GM12801 (cell line): ENCODE data around the gene PPP1R7.

Source experiments
- TF ChIP-seq, protein P1 (sequence below): IDR thresholded peaks from one replicate; pipeline ENCODE4 v1.5.1; 2011; ENCODE audit warnings: control low read depth; ENCODE audit not compliant: insufficient read length; ENCODE audit errors: extremely low read depth

PPP1R7 gene, protein sequence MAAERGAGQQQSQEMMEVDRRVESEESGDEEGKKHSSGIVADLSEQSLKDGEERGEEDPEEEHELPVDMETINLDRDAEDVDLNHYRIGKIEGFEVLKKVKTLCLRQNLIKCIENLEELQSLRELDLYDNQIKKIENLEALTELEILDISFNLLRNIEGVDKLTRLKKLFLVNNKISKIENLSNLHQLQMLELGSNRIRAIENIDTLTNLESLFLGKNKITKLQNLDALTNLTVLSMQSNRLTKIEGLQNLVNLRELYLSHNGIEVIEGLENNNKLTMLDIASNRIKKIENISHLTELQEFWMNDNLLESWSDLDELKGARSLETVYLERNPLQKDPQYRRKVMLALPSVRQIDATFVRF

DNA sequence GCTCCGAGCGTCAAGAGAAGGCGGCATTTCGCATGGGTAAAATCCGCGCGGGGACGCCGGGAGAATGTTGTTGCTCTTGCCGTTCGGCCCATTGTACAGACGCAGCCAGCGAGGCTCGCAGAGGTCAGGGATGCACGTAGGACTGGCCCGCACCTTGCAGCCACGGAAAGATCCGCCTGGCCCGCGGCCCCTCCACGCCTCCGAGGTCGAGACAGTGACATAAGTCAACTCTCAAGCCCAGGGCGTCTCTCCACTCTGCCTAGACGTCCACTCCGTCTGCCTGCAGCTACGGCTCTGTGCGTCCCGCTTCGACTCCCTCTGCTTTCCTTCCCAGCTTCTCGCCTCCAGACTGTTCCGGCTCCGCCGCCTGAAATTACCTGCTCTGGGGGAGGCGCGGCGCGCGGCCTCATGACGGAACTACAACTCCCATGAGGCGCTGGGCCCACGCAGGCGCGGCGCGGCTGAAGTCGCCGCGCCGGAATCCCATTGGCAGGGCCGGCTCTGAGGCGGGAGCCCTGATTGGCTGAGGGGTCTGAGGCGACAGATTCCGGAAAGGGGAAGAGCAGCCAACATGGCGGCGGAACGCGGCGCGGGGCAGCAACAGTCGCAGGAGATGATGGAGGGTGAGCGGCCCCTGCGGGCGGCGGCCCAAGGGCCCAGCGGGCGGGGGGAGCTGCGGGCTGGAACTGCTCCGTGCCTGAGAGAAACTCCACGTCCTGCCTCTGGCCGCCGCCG lies at the start of gene PPP1R7:
TSS of gene PPP1R7 (plus strand) at position 543 of the 735 bp plus-strand sequence. CDS start at position 572, 29 bp downstream.
- TF ChIP-seq, protein P1, sequence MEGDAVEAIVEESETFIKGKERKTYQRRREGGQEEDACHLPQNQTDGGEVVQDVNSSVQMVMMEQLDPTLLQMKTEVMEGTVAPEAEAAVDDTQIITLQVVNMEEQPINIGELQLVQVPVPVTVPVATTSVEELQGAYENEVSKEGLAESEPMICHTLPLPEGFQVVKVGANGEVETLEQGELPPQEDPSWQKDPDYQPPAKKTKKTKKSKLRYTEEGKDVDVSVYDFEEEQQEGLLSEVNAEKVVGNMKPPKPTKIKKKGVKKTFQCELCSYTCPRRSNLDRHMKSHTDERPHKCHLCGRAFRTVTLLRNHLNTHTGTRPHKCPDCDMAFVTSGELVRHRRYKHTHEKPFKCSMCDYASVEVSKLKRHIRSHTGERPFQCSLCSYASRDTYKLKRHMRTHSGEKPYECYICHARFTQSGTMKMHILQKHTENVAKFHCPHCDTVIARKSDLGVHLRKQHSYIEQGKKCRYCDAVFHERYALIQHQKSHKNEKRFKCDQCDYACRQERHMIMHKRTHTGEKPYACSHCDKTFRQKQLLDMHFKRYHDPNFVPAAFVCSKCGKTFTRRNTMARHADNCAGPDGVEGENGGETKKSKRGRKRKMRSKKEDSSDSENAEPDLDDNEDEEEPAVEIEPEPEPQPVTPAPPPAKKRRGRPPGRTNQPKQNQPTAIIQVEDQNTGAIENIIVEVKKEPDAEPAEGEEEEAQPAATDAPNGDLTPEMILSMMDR = no peak

DNA sequence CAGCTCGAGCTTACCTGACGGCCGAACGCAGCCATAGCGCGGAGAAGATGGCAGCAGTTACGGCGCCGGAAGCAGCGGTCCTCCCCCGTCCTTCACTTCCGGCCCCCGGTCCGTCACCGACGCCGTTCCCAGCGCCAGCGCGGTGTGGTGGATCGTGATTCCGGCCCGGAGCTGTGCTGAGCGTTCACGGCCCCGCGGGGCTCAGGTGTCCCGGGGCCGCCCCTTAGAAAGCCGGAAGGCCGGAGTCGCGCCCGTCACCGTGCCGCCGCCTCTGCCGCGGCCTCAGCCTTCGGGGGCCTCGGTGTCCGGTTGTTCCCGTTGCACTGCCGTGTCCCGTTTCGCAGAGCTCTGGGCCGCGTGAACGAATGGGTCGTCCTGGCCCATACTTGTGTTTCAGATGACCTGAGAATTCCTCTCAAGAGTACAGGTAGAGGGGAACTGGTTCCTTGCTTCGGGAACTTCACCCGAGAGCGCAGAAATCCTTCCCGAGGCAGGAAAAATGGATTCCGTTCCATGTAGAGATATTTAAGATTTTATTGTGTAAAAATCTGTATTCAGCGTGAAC lies 47.9 kb upstream of the PPP1R7 start, which contains the start of gene MTERF4:
TSS of gene MTERF4 (minus strand) at position 49 of the 565 bp plus-strand sequence. CDS start at position 35, 14 bp downstream.
- TF ChIP-seq, protein P1 = no peak

DNA sequence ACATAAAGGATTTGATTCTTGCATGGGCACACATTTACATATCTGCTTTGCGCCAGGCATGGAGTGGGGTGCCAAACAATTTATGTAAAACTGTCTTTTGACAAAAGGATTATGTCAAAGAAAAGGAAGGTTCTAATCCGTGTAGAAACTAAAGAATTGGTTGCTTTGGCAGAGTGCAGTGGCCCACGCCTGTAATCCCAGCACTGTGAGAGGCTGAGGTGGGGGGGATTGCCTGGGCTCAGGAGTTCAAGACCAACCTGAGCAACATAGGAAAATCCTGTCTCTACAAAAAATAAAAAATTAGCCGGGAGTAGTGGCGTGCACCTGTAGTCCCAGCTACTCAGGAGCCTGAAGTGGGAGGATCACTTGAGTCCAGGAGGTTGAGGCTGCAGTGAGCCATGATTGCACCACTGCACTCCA lies 47.1 kb upstream of the PPP1R7 start:
- TF ChIP-seq, protein P1 = no peak

DNA sequence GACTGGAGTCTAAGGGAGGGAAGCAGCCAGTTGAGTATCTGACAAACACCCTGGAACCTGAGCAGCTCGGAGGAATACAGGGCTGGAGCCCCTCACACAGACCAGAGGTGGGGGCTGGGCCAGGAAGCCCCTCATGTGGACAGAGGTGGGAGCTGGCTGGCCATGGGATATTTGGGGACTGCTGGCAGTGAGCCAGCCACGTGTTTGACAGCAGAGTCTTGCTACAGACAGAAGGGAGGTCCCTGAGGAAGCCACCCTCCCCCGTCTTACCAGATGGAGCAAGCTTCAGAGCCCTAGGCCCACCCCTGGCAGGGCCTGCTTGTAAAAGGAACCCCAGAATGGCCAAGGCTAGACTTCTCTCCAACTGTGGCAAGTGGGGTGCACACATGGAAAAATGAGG lies 44.6 kb upstream of the PPP1R7 start:
- TF ChIP-seq, protein P1 = no peak

DNA sequence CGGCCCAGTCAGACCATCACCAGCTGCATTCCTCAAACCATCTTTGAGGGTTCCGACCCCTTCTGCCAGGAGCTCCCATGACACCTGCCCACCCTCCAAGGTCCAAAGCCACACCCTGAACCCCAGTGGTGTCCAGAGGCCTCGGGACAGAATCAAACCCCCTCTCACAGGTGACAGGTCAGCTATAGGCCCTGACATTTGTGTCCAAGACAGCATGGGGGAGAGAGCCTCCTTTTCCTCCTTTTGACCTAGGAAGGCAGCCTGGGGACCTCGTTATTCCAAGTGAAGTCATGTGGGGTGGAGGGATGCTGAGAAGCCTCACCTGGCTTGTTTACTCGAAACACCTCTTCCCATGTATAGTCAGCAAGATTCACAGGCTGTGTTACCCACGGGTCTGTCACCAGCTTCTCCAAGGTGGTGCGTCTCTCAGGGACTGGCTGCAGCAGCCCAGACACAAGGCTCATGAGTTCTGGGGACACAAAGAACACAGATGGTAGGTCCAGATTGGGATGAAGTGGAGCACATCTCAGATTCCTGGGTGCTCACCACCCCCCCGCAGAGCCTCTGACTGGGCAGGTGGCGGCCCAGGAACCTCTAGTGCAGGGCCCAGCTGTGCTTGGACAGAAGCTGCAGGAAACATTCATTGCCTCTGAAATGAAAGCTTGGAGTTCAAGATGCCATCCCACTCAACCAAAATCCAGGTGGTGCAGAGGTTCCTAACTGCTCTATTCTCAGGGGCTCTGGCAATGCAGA lies 43.1 kb upstream of the PPP1R7 start:
- TF ChIP-seq, protein P1 = no peak

DNA sequence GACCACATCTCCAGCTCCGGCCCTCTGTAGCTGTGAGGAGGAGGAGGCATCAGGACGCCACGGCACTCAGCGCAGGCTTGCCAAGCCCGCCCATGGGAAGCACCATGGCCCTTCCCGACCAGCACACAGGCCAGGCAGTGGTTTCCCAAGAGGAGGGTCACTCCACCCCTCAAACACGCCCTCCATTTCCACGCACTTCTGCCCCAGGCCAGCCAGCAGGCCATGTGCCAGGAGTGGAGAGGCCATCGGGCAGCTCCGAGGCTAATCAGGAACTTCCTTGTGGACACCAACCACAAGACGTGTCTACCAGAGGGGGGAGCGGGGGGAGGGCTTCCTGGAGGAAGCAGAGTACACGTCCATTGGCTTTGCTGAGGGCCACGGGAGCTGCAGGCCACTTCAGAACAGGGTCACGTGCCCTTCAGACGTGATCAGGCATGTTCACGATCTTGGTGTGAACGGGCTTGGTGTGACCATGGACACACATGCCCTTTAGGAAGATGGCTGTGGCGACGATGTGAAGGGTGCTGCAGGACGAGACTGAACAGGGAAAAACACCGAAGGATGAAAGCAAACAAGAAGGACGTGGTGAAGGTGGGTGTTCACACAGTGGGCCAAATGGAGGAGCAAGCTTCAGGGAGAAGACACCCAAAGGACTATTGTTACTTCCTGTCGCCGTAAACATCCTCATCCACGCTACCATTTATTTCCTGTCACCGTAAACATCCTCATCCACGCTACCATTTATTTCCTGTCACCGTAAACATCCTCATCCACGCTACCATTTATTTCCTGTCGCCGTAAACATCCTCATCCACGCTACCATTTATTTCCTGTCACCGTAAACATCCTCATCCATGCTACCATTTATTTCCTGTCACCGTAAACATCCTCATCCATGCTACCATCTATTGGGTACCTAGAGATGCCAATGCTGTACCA lies 41.7 kb upstream of the PPP1R7 start:
- TF ChIP-seq, protein P1 = no peak
